LoVo (cell line): ENCODE results near the gene TFCP2.
A peak's percentile ranks its signal among the peaks of the same experiment; 100 is the strongest.

Experiments used
- DNase-seq: peaks from one replicate; pipeline ENCODE4 v3.0.0-alpha.2; 2016; ENCODE audit warnings: low spot score

The TFCP2 gene

DNA sequence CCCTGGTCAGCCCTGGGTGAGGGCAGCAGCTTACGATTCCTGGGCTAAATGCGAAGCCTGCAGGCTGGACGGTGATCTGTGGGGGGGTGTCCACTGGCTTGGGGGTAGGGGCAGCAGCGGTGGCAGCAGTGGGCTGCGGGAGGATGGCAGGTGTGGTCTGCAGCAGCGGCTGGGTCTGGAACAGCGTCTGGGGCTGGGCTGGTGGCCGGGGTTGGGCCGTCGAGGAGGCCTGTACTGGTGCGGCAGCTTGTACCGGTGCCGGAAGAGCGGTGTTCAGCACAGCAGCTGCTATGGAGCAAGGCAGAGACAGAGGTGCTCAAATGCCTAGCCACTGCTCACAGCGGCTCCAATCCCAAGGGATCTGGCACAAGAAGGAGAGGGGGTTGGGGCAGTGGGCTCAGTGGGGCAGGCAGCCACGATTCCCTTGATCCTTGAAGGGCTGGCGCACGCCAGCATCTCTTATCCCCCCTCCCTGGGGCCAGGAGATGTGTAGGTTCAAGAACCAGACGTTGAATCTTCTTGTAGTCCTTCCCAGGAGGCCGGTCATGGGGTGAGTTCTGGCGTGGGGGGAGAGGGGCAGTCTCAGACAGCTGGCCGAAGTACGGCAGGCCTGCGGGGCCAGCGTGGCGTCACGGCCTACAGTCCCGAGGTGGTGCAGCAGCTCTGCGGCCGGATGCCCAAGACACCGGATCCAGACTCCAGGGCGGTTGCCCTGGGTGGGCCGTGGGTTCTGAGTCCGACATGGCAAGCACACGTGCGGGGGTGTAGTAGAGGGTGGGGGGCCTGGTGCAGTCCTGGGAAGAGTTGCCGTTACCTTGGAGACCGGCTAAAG is 25.0 kb upstream of the TFCP2 start:
- no peak for DNase-seq

DNA sequence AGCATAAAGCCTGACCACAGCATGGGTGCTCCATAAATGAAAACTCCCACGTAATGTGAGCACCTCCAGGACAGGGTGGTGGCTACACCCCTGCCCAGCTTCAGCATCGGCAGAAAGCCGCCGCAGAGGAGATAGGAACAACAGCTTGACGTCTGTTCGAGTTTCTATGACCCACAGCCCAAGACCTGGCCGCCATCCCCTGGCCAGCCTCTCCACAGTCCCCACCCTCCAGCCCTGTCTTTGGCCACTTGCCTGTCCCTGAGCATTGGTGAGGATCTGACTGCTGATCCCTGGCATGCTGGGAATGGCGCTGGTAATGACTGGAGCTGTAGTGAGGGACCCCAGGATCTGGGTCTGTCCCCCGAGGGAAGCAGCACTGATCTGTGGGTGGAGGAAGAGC is 23.6 kb upstream of the TFCP2 start:
- no peak for DNase-seq

DNA sequence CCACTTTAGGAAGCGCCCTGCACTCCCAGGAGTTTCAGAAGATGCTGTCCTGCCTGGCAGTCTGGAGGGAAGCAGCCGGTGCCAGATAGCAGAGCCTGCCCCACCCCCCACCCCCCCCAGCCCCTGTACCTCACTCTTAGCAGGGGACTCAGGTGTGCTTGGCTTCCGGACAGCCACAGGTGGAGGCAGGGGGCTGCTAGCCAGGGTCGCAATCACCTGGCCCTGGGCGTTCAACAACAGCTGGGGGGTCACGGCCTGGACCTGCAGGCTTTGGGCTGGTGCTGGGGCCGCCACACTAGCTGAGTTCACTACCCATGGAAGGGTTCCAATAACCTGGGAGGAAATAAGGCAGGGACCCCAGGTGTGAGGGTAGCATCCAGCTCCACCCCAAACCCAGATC is 22.9 kb upstream of the TFCP2 start:
- DNase-seq, result no peak

DNA sequence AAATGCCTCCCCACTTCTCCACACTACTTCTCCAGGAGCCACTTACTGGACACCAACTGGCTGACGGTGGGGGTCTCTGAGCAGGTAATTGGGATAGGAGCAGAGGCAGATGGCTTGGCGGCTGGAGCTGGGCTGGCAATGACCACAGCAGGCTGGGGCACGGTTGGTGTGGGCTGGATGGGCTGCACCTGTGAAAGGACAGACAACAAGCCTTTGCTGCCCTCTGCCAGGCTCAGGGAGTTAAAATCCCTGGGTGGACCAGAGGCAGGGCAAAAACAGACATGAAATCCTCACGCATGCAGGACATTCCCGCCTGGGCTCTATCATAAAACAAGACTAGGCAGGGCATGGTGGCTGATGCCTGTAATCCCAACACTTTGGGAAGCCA is 19.3 kb upstream of the TFCP2 start:
- no peak for DNase-seq

DNA sequence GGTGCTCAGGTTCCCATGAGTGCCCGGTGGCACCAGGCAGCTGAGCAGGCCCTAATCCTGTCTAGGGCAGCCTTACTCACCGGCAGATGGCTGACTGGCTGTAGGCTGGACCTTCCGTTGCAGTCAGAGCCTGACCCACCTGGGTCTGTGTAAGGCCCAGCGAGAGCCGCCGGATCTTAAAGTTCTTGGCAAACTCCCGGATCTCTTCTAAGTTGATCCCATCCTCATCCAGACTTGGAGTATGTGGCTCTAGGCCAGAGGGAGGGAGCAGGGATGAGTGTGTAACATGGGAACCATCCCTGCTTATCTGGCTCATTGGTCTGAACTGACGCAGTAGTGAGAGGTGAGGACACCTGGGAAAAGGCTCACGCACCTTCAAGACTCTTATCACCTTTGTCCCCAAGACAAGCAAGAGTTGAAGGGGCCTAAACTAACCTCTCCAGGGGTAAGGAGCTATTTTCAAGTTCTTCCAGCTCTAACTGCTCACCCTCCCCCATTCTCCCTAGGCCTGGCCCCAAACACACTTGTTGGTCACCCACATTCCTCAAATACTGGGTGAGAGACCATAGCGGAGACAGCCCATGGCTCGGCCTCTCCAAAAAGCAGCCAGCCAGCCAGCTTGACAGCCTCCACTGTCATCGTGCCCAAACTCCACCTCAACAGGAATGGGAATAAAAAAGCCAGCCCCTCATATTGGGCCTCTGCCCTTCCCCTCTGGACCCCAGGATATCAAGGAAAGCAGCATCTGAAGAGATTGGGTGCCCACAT is 18.8 kb upstream of the TFCP2 start:
- no peak for DNase-seq

DNA sequence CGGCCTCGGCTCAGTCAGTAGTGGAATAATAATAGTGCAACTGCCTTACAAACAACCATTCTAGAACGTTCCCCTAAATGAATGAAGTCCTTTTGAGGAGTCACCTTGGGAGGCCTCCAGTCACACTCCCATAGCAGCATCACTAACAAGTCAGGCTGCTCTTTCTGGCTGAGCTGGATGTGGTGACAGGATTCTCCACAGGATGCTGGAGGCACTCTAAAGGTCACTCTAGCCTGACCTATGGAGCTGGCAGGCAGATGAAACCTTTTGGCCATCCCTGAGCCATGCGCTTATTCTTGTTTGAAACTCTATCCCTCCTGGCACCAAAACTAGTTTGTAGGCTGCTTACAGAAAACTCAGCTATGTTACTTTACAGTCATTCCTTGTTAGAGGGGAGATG is 17.9 kb upstream of the TFCP2 start:
- DNase-seq, result no peak

DNA sequence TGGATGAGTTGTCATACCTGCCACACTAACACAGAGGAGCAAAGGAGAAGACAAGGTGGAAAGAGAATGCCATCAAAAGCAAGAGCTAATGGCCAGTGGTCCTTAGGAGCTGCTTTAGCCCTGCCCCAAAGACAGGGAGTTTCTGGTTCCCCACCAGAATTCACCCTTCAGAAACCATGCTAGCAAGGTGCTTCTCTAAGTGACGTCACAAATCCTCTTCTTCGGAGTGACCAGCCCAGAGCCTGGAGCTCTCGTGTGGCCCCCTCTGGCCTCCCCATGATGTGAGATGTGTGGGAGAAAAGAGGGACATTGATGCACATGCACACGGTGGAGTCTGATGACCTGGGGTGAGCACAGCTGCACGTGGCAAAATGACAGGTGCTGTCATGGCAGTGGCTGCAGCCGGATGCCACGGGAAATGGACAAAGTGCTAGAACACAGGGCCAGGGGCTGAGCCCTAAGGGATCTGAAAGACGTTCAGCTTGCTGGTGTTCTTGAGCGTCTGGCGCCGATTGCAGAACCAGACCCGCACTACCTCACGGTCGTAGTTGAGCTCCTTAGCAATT is 16.9 kb upstream of the TFCP2 start:
- DNase-seq, result no peak

DNA sequence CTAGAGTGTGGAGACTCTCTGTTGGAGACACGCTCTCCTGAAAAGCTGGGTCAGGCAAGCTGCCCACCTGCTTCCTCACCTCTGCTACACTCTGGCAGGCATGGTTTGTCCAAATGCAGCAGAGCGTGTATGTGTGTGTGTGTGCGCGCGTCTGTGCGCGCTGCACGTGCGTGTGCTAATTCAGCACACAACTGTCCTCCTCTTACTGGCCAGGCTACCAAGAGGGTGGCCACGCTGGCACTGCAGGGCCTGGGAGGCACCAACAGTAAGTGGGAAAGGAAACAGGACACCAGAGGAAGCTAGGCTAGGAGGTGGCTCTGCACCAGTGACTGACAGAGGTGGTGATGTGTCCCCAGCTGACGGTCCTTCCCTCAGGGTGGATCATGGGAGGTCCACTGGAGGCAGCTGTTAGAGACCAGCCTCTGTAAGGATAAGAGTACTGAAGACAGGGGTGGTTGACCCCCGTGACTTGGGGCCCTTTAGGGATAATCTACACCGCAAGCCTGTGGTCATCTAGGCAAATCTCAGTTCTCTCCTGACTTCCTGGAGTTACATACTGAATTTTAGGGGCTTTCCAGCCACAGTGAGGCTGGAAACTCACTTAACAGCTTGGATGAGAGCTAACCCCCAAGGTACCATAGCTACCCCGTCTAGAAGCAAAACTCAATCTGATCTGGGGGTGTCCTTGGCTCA is 15.6 kb upstream of the TFCP2 start:
- DNase-seq, result no peak

DNA sequence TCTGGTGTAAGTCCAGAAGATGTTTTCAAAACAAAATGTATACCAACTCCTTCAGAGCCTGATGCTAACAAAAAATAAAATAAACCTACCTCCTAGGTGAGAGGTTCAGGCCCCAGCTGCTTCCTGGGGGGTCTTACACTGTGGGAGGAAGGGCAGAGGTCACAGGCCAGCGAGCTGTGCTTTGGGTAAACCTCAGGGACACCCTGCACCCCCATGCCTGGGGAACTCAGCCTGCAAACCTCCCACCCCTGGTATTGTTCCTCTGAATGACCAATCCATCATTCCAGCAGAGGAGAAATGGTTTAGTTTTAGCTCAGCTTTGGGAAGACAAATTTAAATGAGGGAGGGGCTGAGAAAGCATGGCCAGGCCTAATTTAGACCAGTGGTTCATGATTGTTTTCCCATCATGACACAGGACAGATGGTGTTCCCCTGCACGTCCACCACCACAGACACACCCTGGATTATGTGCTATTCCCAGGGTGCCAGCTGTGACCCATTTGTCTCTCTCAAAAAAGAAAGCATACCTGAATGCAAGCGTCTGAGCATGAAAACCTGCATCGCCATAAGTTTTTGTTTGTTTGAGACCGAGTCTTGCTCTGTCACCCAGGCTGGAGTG is 14.5 kb upstream of the TFCP2 start:
- no peak for DNase-seq

DNA sequence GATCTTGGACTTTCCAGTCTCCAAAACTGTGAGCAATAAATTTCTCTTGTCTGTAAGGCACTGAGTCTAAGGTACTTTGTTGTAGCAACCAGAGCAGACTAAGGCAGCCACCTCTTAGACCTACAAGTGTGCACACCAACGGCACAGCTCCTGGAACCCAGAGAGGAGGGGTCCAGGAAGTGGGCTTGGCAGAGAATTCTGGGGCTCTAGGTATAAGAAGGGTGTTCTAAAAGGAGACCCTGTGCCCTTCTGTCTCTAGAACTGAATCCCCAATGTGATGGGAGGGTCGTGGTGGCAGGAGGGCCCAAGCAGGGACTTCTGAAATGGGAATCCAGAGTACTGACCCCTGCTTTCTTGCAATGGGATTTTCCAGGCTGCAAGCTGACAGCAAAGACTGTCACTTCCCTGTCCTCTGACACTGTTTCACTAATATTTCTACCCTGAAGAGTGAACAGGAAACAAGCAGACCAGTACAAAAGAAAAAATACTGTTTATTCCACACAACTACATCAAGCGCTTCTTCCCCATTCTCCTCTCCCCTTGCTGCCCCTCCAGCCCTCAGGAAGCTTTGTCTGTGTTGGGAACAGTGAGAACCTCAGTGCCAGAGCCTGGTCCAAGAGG is 13.6 kb upstream of the TFCP2 start:
- no peak for DNase-seq

DNA sequence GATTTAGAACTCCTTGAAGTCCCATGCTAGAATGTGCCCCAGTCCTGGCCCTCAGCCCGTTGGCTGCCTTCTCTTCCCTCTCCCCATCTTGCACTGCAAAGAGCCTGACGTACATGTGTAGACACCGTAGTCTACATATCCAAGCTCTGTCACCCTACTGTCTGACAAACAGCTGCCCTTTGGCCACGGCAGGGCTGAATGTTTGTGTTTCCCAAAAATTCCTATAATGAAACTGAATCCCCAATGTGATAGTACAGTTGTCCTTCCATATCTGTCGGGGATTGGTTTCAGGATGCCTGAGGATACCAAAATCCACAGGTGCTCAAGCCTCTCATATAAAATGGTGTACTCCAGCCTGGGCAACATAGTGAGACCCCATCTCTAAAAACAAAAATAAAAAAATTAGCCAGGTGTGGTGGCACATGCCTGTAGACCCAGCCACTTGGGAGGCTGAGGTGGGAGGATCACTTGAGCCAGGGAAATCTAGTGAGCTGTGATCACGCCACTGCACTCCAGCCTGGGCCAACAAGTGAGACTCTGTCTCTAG is 12.3 kb upstream of the TFCP2 start:
- no peak for DNase-seq

DNA sequence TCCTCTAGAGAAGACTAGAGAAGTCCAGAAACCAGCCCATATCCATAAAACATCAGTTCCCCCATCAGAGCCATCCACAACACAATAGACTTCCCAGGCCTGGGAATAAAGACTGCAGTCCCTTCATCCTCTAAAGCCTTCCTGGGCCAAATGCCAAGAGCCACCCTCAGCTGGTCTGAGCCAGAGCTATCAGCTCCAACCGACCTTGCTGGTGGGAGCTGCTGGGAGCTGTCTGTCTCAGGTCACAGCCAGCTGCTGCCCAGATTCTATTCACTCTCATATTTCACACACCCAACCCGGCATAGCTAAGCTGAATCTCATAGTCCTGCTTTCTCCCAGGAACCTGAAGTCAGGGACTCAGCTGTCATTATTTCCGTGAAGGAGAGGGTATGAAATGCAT is 10.9 kb upstream of the TFCP2 start:
- DNase-seq, result no peak

DNA sequence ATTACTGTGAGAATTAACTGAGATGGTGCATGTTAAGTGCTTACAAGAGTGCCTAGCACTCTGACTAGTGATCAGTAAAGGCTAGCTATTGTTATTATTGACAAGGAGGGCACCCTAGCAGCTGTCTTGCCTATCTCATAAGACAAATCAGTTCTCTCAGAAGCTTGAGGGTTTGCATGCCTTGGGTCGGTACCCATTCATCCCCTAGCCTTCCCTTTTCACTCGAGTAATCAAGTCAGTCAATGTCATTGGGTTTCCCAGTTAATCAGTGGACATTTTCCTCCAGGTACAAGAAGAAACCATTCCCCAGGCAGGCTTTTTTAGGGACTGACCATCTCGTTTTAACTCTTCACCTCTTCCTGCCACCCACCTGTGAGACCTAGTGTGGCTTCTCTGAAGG is 10.4 kb upstream of the TFCP2 start:
- DNase-seq, result no peak

DNA sequence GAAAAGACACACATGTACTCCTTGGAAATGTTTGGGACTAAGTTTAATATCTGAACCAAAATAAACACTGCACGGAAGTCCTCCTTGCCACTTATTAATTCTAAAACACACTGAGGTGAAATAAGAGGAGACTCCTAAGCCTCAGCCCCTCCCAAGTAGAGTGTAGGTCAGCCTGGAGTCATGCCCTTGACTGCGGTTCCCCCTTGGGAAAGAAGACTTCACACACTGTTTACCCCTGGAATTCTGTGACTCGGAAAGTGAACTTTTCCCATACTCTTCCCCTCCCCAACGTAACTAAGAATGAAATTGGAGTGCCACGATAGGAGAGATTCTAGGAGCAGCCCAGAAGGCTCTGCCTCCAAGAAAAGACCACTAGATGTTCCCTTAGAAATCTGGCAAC is 8.6 kb upstream of the TFCP2 start:
- DNase-seq, result no peak

DNA sequence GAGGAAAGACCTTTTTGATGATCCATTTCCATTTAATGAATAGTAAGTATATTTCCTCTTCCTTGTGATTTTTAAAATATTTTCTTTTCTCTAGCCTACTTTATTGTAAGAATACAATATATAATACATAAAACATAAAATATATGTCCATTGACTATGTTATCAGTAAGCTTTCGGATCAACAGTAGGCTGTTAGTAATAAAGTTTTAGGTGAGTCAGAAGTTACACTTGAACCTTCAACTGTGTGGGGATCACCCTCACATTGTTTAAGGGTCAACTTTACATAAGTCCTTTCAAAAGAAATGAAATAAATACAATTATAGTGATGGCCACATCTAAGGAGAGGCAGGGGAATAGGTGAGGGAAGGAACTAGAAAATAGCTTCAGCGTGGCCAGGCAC is 5.0 kb upstream of the TFCP2 start:
- no peak for DNase-seq

DNA sequence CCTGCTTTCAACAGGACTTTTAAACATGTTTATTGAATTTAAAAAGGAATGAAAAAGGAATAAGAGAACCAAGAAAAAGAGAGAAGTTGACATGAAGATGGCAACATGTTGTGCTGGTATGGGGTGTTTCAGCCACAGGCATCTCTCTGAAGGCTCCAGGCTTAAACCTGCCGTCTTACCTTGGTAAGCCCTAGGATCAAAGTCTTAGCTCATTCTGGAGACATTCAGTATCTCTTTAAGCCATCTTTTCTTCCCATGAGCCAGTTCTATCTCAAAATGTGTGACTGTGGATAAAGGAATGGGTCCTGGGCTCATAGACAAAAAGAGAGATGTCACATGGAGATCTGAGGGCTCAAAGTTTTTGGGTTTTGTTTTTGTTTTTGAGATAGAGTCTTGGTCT is 1.6 kb upstream of the TFCP2 start:
- no peak for DNase-seq

DNA sequence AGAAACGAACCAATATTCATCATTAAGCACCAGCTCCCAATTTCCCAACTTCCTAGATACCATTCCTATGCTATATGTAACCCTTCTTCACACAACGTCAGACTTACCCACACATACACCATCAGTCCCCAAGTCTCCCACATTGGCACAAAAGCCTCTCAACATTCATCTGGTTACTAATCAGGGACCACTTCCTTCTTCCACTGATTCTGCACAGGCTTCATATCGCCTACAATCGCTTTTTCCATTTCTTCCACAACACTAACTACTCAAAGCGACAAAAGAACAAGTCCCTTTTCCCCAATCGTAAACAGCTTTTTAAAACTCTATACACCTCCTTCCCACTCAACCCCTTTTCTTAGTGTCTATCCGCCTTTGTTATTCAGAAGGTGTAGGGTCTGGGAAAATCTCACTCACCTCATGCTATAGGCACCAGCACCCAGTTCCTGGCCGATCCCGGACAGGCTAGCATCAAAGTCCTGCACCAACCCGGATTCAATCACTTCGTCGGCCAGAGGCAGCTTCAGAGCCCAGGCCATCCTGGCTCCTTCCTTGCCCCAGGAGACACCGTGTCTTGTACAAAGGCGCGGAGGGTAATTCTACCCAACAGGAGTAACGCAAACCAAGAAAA is 936 bp downstream of the TFCP2 start:
- peak; percentile 15 for DNase-seq

DNA sequence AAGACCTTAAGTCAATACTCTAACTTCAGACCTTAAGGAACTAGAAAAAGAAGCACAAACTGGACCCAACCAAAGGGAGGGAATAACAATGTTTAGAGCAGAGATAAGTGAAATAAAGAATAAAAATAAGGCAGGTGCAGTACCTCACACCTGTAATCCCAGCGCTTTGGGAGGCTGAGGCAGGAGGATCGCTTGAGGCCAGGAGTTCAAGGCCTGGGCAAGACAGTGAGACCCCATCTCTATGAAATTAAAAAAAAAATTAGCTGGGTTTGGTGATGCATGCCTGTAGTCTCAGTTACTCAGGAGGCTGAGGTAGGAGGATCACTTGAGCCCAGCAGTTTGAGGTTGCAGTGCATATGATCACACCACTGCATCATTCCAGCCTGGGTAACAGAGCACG is 9.1 kb downstream of the TFCP2 start:
- DNase-seq, result no peak

DNA sequence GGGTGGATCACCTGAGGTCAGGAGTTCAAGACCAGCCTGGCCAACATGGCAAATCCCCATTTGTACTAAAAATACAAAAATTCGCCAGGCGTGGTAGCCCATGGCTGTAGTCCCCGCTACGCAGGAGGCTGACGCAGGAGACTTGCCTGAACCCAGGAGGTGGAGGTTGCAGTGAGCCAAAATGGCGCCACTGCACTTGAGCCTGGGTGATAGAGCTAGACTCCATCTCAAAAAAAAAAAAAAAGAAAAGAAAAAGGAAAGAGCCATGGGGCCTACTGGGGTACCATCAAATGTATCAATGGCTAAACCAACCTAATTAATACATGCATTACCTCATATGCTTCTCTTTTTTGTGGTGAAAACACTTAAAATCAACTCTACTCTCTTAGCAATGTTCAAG is 10.7 kb downstream of the TFCP2 start:
- no peak for DNase-seq

DNA sequence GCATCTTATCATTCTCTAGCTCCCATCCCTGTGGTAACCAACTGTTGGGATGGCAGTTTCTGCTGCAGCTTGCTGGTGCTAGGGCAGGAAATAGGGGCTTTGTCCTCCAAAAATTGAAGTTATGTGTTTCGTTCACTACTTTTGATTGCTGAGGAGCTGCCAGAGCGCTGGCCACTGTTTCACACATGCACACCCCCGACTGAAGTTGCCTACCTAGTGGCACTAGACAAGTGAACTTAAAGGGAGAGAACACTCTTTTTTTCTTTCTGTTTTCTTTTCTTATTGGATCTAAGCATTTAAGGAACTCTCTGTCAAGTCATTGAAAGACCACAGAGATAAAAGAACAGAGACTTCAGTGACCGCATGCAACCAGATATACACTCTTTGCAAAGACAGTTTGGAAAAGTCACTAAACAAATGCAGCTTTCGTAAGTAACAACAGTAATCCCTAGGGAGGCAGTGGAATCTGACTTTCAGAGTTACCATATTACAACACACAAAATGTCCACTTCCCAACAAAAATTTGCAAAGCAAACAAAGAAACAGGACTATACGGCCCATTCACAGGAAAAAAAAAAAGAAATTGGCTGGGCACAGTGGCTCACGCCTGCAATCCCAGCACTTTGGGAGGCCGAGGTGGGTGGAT is 12.0 kb downstream of the TFCP2 start:
- DNase-seq, result no peak
